NOMO-1 treated with dmso at 0.1 percent for 144 hours (cell line): ENCODE data around the gene KLRD1.
"Not testable (repeated sequence)": the region's sequence is repeated elsewhere in the genome, so short reads cannot be mapped to it uniquely, and the experiment has no call there.

Source experiments
- DNase-seq: peaks from one replicate; lab custom pipeline; 2025; ENCODE audit not compliant: unreplicated experiment; lab: John Stamatoyannopoulos, UW

Gene KLRD1

DNA sequence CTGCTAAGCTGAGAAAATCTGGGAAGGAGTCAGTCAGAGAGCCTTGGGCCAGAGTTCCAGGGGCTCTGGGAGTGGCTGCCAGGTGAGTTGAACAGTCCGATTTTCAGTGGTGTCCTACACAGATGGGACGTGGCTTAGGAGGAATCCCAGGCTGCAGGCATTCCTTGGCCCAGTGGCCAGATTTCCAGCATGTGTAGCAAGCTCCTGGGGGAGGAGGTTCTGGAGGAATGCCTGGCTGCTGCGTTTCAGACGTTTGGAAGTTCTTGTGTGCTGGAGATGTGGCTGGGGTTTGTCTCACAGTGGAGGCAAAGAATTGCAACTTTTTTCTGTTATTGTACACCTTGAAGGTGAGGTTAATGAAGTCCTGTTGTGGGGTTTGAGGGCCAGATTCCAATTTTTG is 28.5 kb downstream of the KLRD1 start:
- not testable (repeated sequence) for DNase-seq

- DNase-seq, result not testable (repeated sequence)
These were observed 30.8 kb downstream of the KLRD1 start for GRCh38 chr12:10338470-10338869.

- no peak for DNase-seq
These were observed 31.6 kb downstream of the KLRD1 start for GRCh38 chr12:10339053-10339840.

DNA sequence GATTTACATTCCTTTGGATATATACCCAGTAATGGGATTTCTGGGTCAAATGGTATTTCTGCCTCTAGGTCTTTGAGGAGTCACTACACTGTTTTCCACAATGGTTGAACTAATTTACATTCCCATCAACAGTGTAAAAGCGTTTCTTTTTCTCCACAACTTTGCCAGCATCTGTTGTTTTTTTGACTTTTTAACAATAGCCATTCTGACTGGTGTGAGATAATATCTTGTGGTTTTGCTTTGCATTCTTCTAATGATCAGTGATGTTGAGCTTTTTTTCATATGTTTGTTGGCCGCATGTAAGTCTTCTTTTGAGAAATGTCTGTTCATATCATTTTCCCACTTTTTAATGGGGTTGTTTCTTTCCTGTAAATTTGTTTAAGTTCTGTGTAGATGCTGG is 33.3 kb downstream of the KLRD1 start:
- DNase-seq, result not testable (repeated sequence)

DNA sequence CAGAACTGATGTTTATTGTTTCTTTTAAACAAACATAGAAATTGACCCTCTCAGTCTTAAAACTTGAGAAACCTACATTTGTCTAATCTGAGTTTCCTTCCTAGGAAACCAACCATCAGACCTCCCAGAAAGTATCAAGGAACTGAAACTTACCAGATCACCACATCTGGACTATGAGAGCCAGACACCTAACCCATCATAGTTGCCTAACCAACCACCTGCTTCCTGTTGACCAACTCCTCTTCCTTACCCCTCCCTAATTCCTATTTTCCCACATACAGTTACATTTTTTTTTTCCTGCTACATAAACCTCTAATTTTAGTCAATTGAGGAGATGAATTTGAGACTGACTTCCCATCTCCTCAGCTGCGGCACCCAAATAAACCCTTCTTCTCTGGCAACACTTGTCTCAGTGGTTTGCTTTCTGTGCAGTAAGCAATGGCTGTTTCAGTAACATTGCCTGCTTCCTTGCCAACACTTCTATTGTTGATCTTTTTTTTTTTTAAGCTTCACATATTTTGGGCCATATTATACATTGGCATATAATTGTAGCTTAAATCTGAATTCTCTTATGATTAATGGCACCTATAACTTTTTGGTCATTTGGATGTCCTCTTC is 34.3 kb downstream of the KLRD1 start:
- peak; percentile 53 for DNase-seq

- not testable (repeated sequence) for DNase-seq
These were observed 43.8 kb downstream of the KLRD1 start for GRCh38 chr12:10351457-10351856.

- DNase-seq, result no peak
These were observed 46.4 kb downstream of the KLRD1 start for GRCh38 chr12:10354071-10354470.

DNA sequence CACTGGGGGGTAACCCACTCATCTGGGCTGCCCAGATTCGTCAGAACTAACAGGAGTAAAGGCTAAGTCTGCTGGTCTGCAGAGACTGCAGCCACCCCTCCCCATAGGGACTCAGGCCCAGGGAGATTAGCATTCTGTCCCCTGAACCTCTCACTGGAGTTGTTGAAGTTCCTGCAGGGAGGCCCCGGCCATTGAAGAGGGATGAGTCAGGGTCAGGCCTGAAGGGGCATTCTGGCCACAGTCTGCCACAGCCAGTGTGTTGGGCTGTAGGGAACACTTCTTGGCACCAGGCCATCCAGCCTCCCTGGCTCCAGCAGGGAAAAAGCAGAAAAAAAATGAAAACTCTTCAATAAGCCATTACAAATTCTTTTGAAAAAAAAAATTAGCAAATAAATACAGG is 46.8 kb downstream of the KLRD1 start:
- DNase-seq, result no peak

DNA sequence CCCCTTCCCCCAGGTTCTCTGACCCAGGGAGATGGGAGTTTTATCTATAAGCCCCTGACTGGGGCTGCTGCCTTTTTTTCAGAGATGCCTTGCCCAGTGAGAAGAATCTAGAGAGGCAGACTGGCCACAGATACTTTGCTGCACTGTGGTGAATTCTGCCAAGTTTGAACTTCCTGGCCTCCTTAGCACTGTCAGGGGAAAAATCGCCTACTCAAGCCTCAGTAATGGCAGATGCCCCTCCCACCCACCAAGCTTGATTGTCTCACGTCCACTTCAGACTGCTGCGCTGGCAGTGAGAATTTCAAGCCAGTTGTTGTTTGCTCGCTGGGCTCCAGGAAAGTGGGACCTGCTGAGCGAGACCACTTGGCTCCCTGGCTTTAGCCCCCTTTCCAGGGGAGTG is 50.5 kb downstream of the KLRD1 start:
- DNase-seq, result no peak

GRCh38 chr12:10358969-10359368 is 51.3 kb downstream of the KLRD1 start:
- DNase-seq, result no peak

- DNase-seq, result no peak
These were observed 53.4 kb downstream of the KLRD1 start for GRCh38 chr12:10361084-10361483.

- DNase-seq, result no peak
These were observed 54.0 kb downstream of the KLRD1 start for GRCh38 chr12:10361622-10362021.

- no peak for DNase-seq
These were observed 54.7 kb downstream of the KLRD1 start for GRCh38 chr12:10362325-10362724.

GRCh38 chr12:10362828-10363657 is 55.4 kb downstream of the KLRD1 start:
- no peak for DNase-seq

- no peak for DNase-seq
These were observed 55.9 kb downstream of the KLRD1 start for GRCh38 chr12:10363658-10363913.

DNA sequence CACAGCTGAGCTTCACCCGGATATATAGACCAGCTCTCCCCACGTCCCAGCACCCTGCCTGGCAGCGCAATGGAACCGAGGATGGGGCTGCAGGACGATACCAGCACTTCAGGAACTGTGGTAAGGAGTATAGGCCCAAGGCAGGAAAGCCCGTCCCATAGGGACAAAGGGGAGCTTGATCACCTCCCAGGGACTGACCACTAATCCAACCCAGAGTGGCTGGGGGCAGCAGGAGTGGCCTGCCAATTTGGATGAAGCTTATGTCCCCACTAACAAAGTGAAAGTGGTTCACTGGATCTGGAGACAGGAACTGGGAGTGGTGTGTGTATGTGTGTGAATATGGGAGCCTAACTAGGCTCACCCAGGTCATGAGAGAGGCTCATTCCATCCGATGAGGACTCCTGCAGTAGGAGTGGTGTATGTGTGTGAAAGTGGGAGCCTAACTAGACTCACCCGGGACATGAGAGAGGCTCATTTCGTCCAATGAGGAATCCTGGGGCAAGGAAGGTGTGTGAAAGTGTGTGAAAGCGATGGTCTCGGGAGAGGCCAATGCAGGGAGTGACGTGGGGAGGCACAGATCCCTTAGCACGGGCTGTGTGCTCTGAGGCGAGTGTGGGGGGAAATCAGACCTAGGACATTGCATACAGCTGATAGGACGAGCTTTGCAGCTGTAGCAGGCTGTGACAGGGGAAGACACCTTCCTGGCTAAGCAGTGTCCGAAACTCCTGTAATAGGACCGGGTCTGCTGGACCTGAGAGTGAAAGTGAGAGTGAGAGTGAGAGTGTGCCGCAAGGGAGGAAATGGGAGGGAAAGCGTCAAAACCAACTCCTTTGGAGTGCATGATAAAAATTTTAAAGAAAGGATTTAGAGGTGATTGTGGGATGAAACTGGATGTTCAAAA is 56.5 kb downstream of the KLRD1 start:
- peak; percentile 50 for DNase-seq

- peak; percentile 48 for DNase-seq
These were observed 57.3 kb downstream of the KLRD1 start for GRCh38 chr12:10364815-10365622.

DNA sequence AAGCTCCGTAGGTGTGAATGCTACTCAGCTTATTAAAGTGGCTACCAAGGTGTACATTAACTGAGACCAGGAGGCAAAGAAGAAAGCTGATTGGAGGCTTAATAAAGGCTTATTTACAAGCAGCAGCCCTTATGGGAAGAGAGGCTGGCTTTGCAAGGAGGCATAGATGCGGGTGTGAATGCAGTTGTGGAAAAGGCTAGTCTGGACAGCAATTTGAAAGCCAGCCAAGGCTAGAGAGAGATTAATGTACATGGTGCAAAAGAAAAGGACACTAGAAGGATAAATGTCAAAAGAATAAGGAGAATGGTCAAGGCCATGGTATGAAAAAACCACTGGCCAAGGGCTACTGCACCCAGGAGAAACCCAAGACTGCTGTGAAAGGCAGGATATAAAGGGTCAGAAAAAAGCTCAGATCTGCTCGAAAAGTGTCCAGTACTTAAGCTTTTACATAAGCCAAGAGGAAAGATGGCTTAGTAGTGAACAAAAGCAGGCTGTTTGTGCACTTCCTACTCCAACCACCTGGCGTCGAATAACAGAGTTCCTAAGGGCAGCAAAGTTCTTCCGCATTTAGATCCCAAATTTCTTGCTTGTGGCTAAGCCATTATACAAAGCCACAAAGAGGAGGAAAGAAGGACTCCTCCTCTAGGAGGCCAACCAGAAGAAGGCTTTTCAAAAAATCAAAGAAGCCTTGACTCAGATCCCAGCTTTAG is 58.2 kb downstream of the KLRD1 start:
- DNase-seq, result no peak

DNA sequence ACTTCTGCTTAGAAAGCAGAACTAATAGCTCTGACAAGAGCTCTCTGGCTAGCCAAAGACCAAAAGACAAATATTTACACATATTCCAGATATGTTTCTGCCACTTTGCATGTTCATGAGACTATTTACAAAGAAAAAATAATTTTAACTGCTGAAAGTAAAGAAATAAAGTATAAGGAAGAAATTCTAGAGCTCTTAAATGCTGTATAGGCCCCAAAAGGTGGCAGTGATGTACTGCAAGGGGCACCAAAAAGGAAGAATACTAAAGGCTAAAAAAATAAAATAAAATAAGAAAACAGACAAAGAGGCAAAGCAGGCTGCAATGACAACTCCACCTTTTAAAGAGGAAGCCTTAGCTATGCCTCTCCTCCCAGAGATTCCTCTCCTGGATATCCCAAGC is 59.2 kb downstream of the KLRD1 start:
- DNase-seq, result peak; percentile 42

GRCh38 chr12:10367714-10368113 is 60.0 kb downstream of the KLRD1 start:
- not testable (repeated sequence) for DNase-seq
